Activated CD8-positive, alpha-beta T cell treated with anti-CD3 and anti-CD28 coated beads for 36 hours (primary cell): ENCODE measurements around the gene CAMTA1. TPM values are rescaled to one million over a fixed set of nuclear protein-coding genes. Genes with fewer than 3 reads are reported as not detected.

Experiments
- ATAC-seq: fragments of 200-7000 bp; cut with Tn5 transposase; one replicate; pipeline ENCODE4 v1.10.0; 2021; ENCODE audit warnings: mild to moderate bottlenecking, moderate library complexity
- CTCF ChIA-PET: fragments of 350-600 bp; sonication (Branson Sonifier 250); formaldehyde crosslinking; loops from one replicate; lab custom pipeline; 2021; ENCODE audit warnings: antibody characterized with exemption; lab: Charles Lee
- POLR2A ChIA-PET: fragments of 350-600 bp; sonication (Branson Sonifier 250); formaldehyde crosslinking; loops from one replicate; lab custom pipeline; 2021; ENCODE audit warnings: antibody characterized with exemption; lab: Charles Lee
- DNase-seq: peaks from one replicate; pipeline ENCODE4 v3.0.0-alpha.2; 2020
- H3K27ac Mint-ChIP-seq: one replicate; pipeline ENCODE4 v1.8.0; 2021; ENCODE audit warnings: mild to moderate bottlenecking, mixed read lengths
- H3K27me3 Mint-ChIP-seq: one replicate; pipeline ENCODE4 v1.8.0; 2021; ENCODE audit warnings: mixed read lengths
- H3K36me3 Mint-ChIP-seq: one replicate; pipeline ENCODE4 v1.8.0; 2021; ENCODE audit warnings: low read depth, mixed read lengths
- H3K4me1 Mint-ChIP-seq: one replicate; pipeline ENCODE4 v1.8.0; 2021; ENCODE audit warnings: low read depth, mixed read lengths
- H3K4me3 Mint-ChIP-seq: one replicate; pipeline ENCODE4 v1.8.0; 2021; ENCODE audit warnings: mild to moderate bottlenecking, moderate library complexity, mixed read lengths
- H3K9me3 Mint-ChIP-seq: one replicate; pipeline ENCODE4 v1.8.0; 2021; ENCODE audit warnings: mixed read lengths
- CTCF ChIP-seq: fragments of 200-600 bp; IDR thresholded peaks from one replicate; pipeline ENCODE4 v1.8.0; 2022; ENCODE audit warnings: antibody characterized with exemption, mild to moderate bottlenecking
- intact Hi-C: fragments of 100-400 bp; cut with micrococcal nuclease; formaldehyde crosslinking; loops from one replicate; pipeline ENCODE4 v1.10.0; 2022
- total RNA-seq, 2 experiments: library from RNA; stranded (reverse); gene quantifications; one replicate each; pipeline ENCODE4 v1.2.3, GENCODE V29; 2021

The CAMTA1 gene
- total RNA-seq, 2 experiments from 2014 or later = 67.7 to 70.9 TPM

DNA sequence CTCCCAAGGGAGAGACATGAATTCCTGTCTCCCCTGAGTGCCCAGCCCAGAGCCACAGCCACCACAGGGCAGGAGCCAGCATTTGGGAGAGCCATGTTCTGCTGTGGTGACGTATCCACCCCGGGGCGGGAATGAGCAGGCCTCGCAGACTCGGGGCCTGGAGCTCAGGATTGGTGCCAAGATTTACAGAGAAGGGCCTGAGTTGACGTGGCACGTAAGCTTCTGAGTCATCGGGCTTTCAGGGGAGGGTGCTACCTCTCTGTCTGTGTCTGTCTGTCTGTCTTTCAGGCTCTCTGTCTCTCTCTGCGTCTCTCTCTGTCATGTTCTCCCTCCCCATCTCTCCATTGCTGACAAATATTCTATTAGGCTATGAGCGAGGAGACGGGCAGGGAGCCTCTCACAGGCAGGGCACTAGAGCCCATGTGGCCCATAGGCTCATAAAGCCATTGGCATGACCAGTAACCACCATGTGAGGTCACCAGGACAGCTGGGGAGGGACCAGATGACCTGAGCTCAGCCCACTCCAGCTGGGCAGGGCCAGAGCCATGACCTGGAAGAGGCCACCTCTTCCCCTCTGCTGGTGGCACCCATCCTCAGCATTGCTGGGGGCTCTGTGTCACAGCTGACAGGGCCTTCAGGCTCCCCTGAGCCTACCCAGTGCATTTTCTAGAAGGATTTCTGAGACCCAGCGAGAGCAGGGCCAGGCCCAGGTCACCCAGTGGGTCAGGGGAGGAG lies 685.8 kb downstream of the CAMTA1 start:
- no peak for ATAC-seq
- POLR2A ChIA-PET = no interaction called here
- H3K36me3 Mint-ChIP-seq = no peaks in the 10 kb centered on the region

DNA sequence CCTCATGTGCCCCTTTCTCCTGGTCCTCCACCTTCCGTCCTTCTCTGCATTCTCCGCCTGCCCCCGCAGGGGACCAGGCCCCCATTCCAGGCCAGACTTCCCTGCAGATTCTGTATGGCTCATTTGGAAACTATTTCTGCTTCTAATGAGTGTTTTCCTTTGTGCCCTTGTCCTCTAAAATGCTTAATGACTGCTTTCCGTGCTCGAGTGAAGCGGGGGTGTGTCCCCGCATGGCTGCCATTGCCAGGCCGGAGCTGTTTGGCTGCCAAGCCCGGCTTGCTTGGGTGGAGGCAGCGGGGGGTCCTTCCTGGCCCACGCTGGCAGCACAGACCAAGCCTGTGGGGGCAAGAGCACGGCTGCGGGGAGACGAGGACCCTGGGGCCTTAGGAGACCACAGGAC lies 686.6 kb downstream of the CAMTA1 start:
- TF ChIP-seq CTCF = no peak
- H3K9me3 Mint-ChIP-seq = no peaks in the 10 kb centered on the region
- intact Hi-C loops = no loop called here
- ATAC-seq (no peak), DNase-seq (no peak)
- H3K4me1 Mint-ChIP-seq = no peaks in the 10 kb centered on the region
- H3K36me3 Mint-ChIP-seq = no peaks in the 10 kb centered on the region
- no peak overlapping the region for H3K27ac Mint-ChIP-seq
- H3K4me3 Mint-ChIP-seq = no peak overlapping the region
- POLR2A ChIA-PET = no interaction called here
- no peaks in the 10 kb centered on the region for H3K27me3 Mint-ChIP-seq
- CTCF ChIA-PET = no interaction called here

More for the DNA sequence above, 685.8 kb downstream of the CAMTA1 start:
- intact Hi-C loops = no loop called here
- Mint-ChIP-seq H3K4me3 (no peak overlapping the region), H3K9me3 (no peaks in the 10 kb centered on the region), H3K4me1 (no peaks in the 10 kb centered on the region), H3K27ac (no peak overlapping the region), H3K27me3 (no peaks in the 10 kb centered on the region)
- CTCF ChIA-PET = no interaction called here
- no peak for TF ChIP-seq CTCF
- DNase-seq = no peak

DNA sequence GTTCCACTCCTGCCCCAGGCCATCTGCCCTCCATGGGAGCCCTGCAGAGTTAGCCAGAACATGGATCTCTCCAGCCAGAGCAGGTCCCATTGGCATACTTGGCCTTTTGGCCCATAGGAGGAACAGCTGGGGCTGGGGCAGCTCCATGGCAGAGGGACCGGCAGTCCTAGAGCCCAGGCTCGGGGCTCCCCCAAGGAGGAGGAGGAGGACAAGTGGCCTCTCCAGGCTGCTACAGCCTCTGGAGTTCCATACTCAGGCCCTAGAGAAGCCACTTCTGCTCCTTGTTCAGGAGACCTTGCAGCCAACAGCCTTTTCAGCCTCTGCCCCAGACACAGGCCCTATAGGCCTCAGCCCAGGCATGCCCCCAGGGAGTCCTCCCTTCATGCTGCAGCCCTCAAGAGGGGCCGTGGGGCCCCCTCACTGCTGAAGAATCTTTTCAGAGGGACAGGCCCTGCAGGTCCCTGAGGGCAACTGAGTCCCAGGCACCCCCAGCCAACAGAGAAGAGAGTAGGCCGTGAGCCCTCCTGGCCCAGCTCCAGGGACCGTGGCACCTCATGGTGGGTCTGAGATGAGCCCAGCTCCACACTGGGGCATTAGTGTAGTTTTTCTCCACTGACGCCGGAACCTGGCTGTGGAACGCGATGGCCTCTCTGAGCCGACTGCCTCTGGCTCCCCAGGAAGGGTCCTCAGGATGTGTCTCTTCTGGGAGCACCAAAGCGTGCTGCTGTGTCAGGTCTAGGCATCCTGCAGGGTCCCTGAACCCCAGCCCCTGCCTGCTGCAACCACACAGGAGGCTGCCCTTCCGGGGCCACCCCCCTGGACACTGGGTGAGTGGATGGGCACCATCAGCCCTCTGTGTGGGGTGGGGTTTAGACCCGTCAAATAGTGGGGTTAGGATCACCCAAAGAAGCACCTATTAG lies 688.2 kb downstream of the CAMTA1 start:
- CTCF ChIA-PET = no interaction called here
- POLR2A ChIA-PET = no interaction called here
- DNase-seq = no peak
- no peak for TF ChIP-seq CTCF
- no peak overlapping the region for H3K4me3 Mint-ChIP-seq
- no peaks in the 10 kb centered on the region for H3K36me3 Mint-ChIP-seq
- no peak for ATAC-seq
- no peaks in the 10 kb centered on the region for H3K4me1 Mint-ChIP-seq
- intact Hi-C loops = no loop called here
- H3K27me3 Mint-ChIP-seq = no peaks in the 10 kb centered on the region
- H3K9me3 Mint-ChIP-seq = no peaks in the 10 kb centered on the region
- no peak overlapping the region for H3K27ac Mint-ChIP-seq

- Mint-ChIP-seq H3K4me1 (no peaks in the 10 kb centered on the region), H3K27ac (no peak overlapping the region), H3K4me3 (no peak overlapping the region), H3K36me3 (no peaks in the 10 kb centered on the region), H3K27me3 (no peaks in the 10 kb centered on the region), H3K9me3 (no peaks in the 10 kb centered on the region)
- intact Hi-C loops = no loop called here
- ChIA-PET POLR2A (no interaction called here), CTCF (no interaction called here)
- no peak for TF ChIP-seq CTCF
- DNase-seq (no peak), ATAC-seq (no peak)
Observed at GRCh38 chr1:7474143-7474490, 688.9 kb downstream of the CAMTA1 start.
